HEK293 (cell line): ENCODE data around the gene ATP8B4.

Experiments
- CTCF ChIA-PET: fragments of 350-600 bp; formaldehyde crosslinking; extraction: SDS; loops from one replicate; lab custom pipeline; 2021; ENCODE audit warnings: antibody characterized with exemption; lab: Yijun Ruan, JAX
- POLR2A ChIA-PET: fragments of 300-600 bp; formaldehyde crosslinking; extraction: SDS; loops from one replicate; lab custom pipeline; 2020; ENCODE audit warnings: antibody characterized with exemption, inconsistent platforms; lab: Yijun Ruan, JAX
- H3K27ac ChIP-seq: fragments of 200-500 bp; sonication (Bioruptor generic); 2 replicates; pipeline ENCODE4 v1.5.1; 2014; ENCODE audit warnings: low read depth, low read length, control low read depth, inconsistent platforms; ENCODE audit errors: extremely low read depth
- H3K36me3 ChIP-seq, 2 experiments: fragments of 200-500 bp in 1 of 2; sonication (Bioruptor generic) in 1 of 2; 1 replicate in 1 of 2; 2 replicates in 1 of 2; pipeline ENCODE4 v1.5.1; 2014 to 2017; ENCODE audit warnings: inconsistent platforms in 2 of 2, low read length in 2 of 2; ENCODE audit not compliant: control insufficient read depth in 2 of 2, insufficient read depth in 1 of 2
- H3K4me1 ChIP-seq: fragments of 200-500 bp; sonication (Bioruptor generic); 2 replicates; pipeline ENCODE4 v1.5.1; 2014; ENCODE audit warnings: mild to moderate bottlenecking, low read length, inconsistent platforms; ENCODE audit not compliant: control insufficient read depth, insufficient read depth
- H3K4me3 ChIP-seq: 2 replicates; pipeline ENCODE4 v1.5.1; 2011; ENCODE audit warnings: low read depth, mild to moderate bottlenecking, control low read depth, low read length, moderate library complexity
- H3K9me3 ChIP-seq: fragments of 200-500 bp; sonication (Bioruptor generic); 2 replicates; pipeline ENCODE4 v1.5.1; 2014; ENCODE audit warnings: low read depth, low read length, inconsistent platforms; ENCODE audit not compliant: control insufficient read depth, insufficient read depth
- KLF8 ChIP-seq: fragments of 450-650 bp; formaldehyde crosslinking; IDR thresholded peaks from 2 replicates; pipeline ENCODE4 v1.5.1; 2016; ENCODE audit warnings: missing biosample characterization, missing genetic modification characterization
- SALL2 ChIP-seq: fragments of 450-650 bp; formaldehyde crosslinking; IDR thresholded peaks from 2 replicates; pipeline ENCODE4 v1.5.0; 2017; ENCODE audit warnings: missing biosample characterization, mild to moderate bottlenecking, missing genetic modification characterization, borderline replicate concordance
- SP3 ChIP-seq: fragments of 450-650 bp; formaldehyde crosslinking; IDR thresholded peaks from 2 replicates; pipeline ENCODE4 v1.5.1; 2016; ENCODE audit warnings: missing biosample characterization, missing genetic modification characterization
- ZBTB21 ChIP-seq: fragments of 450-650 bp; formaldehyde crosslinking; IDR thresholded peaks from 2 replicates; pipeline ENCODE4 v1.5.1; 2017; ENCODE audit warnings: missing biosample characterization, missing genetic modification characterization
- ZBTB48 ChIP-seq: fragments of 450-650 bp; formaldehyde crosslinking; IDR thresholded peaks from 2 replicates; pipeline ENCODE4 v1.5.1; 2016; ENCODE audit warnings: missing biosample characterization, missing genetic modification characterization
- ZNF114 ChIP-seq: fragments of 450-650 bp; formaldehyde crosslinking; IDR thresholded peaks from 2 replicates; pipeline ENCODE4 v1.5.0; 2017; ENCODE audit warnings: missing biosample characterization, missing genetic modification characterization
- ZNF121 ChIP-seq: fragments of 450-650 bp; formaldehyde crosslinking; IDR thresholded peaks from 2 replicates; pipeline ENCODE4 v1.5.1; 2016; ENCODE audit warnings: missing biosample characterization, missing genetic modification characterization
- ZNF146 ChIP-seq: fragments of 450-650 bp; formaldehyde crosslinking; IDR thresholded peaks from 2 replicates; pipeline ENCODE4 v1.5.1; 2016; ENCODE audit warnings: missing biosample characterization, missing genetic modification characterization
- ZNF2 ChIP-seq: fragments of 450-650 bp; formaldehyde crosslinking; IDR thresholded peaks from 2 replicates; pipeline ENCODE4 v1.5.1; 2016; ENCODE audit warnings: missing biosample characterization, missing genetic modification characterization
- ZNF266 ChIP-seq: fragments of 450-650 bp; formaldehyde crosslinking; IDR thresholded peaks from 2 replicates; pipeline ENCODE4 v1.5.1; 2016; ENCODE audit warnings: missing biosample characterization, missing genetic modification characterization, low read depth
- ZNF274 ChIP-seq, 2 experiments: fragments of 200-500 bp in 1 of 2; fragments of 450-650 bp in 1 of 2; sonication (Bioruptor generic) in 1 of 2; formaldehyde crosslinking in 1 of 2; IDR thresholded peaks; 2 replicates each; pipeline versions ENCODE4 v1.5.1 to v1.6.1; 2014 to 2016; ENCODE audit warnings: borderline replicate concordance in 1 of 2, inconsistent platforms in 1 of 2, low read length in 1 of 2, missing biosample characterization in 1 of 2, missing genetic modification characterization in 1 of 2
- ZNF366 ChIP-seq: fragments of 450-650 bp; formaldehyde crosslinking; conservative IDR thresholded peaks from 2 replicates; pipeline ENCODE4 v1.5.1; 2016; ENCODE audit warnings: missing biosample characterization, missing genetic modification characterization
- ZNF423 ChIP-seq: fragments of 450-650 bp; formaldehyde crosslinking; IDR thresholded peaks from 2 replicates; pipeline ENCODE4 v1.5.1; 2016; ENCODE audit warnings: missing biosample characterization, missing genetic modification characterization
- ZNF571 ChIP-seq: fragments of 450-650 bp; formaldehyde crosslinking; IDR thresholded peaks from 2 replicates; pipeline ENCODE4 v1.5.0; 2017; ENCODE audit warnings: missing biosample characterization, missing genetic modification characterization
- ZNF777 ChIP-seq: fragments of 450-650 bp; formaldehyde crosslinking; IDR thresholded peaks from 2 replicates; pipeline ENCODE4 v1.5.1; 2017; ENCODE audit warnings: missing biosample characterization, missing genetic modification characterization, borderline replicate concordance
- ZXDB ChIP-seq: fragments of 450-650 bp; formaldehyde crosslinking; IDR thresholded peaks from 2 replicates; pipeline ENCODE4 v1.5.1; 2016; ENCODE audit warnings: missing biosample characterization, missing genetic modification characterization
- TF ChIP-seq, protein P1 (sequence below): fragments of 450-650 bp; formaldehyde crosslinking; IDR thresholded peaks from 2 replicates; pipeline ENCODE4 v1.5.1; 2016; ENCODE audit warnings: missing biosample characterization, missing genetic modification characterization
- TF ChIP-seq, protein P2 (sequence below): fragments of 450-650 bp; formaldehyde crosslinking; IDR thresholded peaks from 2 replicates; pipeline ENCODE4 v1.5.1; 2016; ENCODE audit warnings: missing biosample characterization, missing genetic modification characterization
- TF ChIP-seq, protein P3 (sequence below): fragments of 450-650 bp; formaldehyde crosslinking; IDR thresholded peaks from 2 replicates; pipeline ENCODE4 v1.5.1; 2016; ENCODE audit warnings: missing biosample characterization, missing genetic modification characterization
- TF ChIP-seq, protein P4 (sequence below): fragments of 450-650 bp; formaldehyde crosslinking; IDR thresholded peaks from 2 replicates; pipeline ENCODE4 v1.5.1; 2016; ENCODE audit warnings: missing biosample characterization, missing genetic modification characterization, low read depth
- TF ChIP-seq, protein P5 (sequence below): IDR thresholded peaks from 2 replicates; pipeline ENCODE4 v1.6.1; 2011; ENCODE audit warnings: mild to moderate bottlenecking, low read depth, low read length, borderline replicate concordance
- TF ChIP-seq, protein P6 (sequence below): fragments of 450-650 bp; formaldehyde crosslinking; IDR thresholded peaks from 2 replicates; pipeline ENCODE4 v1.5.1; 2016; ENCODE audit warnings: missing biosample characterization, missing genetic modification characterization

The ATP8B4 gene

DNA sequence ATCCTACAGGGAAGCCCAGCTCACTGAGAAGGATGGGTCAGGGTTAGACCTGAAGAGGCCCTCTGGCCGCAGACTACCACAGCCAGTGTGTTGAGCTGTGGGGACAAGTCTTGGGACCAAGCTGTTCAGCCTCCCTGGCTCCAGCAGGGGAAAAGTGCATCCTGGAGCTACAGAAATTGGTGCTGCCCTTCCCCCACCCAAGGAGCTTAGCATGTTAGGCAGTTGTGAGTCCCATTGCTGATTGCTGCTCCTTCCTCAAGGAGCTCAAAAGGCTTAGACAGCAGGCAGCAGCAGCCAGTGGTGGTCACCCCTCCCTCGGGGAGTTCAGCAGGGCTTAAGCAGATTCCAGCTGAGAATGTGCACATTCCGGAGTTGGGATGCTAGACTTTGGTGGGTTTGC is 165.6 kb downstream of the ATP8B4 start (continued):
- TF ChIP-seq, protein P1, sequence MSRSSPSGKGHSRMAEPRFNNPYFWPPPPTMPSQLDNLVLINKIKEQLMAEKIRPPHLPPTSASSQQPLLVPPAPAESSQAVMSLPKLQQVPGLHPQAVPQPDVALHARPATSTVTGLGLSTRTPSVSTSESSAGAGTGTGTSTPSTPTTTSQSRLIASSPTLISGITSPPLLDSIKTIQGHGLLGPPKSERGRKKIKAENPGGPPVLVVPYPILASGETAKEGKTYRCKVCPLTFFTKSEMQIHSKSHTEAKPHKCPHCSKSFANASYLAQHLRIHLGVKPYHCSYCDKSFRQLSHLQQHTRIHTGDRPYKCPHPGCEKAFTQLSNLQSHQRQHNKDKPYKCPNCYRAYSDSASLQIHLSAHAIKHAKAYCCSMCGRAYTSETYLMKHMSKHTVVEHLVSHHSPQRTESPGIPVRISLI (tag by site-specific recombination) = no peak
- no peak for TF ChIP-seq ZNF266
- TF ChIP-seq ZNF777 (tag by site-specific recombination) = no peak
- TF ChIP-seq KLF8 (tag by site-specific recombination) = no peak
- TF ChIP-seq ZNF366 (tag by site-specific recombination) = no peak
- TF ChIP-seq ZNF114 = no peak
- no peak for TF ChIP-seq ZNF274 (IDR thresholded peaks at IDR 0.05; ENCODE audit: low read length)
- no peak for TF ChIP-seq ZNF274 (tag by site-specific recombination; IDR thresholded peaks at IDR 0.05; ENCODE audit: borderline replicate concordance)
- TF ChIP-seq, protein P2, sequence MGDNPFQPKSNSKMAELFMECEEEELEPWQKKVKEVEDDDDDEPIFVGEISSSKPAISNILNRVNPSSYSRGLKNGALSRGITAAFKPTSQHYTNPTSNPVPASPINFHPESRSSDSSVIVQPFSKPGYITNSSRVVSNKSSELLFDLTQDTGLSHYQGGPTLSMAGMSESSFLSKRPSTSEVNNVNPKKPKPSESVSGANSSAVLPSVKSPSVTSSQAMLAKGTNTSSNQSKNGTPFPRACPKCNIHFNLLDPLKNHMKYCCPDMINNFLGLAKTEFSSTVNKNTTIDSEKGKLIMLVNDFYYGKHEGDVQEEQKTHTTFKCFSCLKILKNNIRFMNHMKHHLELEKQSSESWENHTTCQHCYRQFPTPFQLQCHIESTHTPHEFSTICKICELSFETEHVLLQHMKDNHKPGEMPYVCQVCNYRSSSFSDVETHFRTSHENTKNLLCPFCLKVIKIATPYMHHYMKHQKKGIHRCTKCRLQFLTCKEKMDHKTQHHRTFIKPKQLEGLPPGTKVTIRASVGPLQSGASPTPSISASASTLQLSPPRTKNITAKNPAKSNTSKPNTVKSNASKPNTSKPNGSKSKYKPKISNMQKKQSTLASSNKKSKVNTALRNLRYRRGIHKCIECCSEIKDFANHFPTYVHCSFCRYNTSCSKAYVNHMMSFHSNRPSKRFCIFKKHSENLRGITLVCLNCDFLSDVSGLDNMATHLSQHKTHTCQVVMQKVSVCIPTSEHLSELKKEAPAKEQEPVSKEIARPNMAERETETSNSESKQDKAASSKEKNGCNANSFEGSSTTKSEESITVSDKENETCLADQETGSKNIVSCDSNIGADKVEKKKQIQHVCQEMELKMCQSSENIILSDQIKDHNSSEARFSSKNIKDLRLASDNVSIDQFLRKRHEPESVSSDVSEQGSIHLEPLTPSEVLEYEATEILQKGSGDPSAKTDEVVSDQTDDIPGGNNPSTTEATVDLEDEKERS = no peak
- no peak for TF ChIP-seq SALL2 (tag by site-specific recombination)
- no peak for TF ChIP-seq ZNF571
- TF ChIP-seq ZNF423 = no peak

DNA sequence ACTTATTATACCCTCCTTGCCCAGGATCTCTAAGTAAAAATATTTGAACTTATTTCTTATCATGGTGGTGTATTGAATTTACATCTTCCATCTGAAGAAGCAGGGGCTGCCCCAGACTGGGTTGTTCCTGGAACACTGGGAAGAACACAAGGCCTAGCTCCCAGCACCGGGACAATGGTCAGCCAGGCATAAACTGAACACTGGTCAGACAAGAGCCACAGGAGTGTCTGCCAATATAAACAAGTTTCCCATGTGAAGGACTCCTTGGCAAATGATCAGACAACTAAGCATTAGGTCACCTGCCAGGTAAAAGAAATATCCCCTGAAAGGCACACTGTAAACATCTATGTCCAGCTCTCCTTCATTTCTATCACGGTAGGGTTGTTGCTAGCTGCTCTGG is 172.4 kb downstream of the ATP8B4 start:
- ChIA-PET POLR2A (no interaction called here), CTCF (no interaction called here)
- H3K4me3 ChIP-seq = no peak overlapping the region
- no peak overlapping the region for H3K27ac ChIP-seq
- no peaks in the 10 kb centered on the region for H3K9me3 ChIP-seq
- no peaks in the 10 kb centered on the region for H3K36me3 ChIP-seq
- TF ChIP-seq, protein P3, sequence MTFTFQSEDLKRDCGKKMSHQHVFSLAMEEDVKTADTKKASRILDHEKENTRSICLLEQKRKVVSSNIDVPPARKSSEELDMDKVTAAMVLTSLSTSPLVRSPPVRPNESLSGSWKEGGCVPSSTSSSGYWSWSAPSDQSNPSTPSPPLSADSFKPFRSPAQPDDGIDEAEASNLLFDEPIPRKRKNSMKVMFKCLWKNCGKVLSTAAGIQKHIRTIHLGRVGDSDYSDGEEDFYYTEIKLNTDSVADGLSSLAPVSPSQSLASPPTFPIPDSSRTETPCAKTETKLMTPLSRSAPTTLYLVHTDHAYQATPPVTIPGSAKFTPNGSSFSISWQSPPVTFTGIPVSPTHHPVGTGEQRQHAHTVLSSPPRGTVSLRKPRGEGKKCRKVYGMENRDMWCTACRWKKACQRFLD = no peak
- TF ChIP-seq ZNF146 (no peak), SP3 (tag by site-specific recombination) (no peak), ZXDB (no peak)
- TF ChIP-seq, protein P4, sequence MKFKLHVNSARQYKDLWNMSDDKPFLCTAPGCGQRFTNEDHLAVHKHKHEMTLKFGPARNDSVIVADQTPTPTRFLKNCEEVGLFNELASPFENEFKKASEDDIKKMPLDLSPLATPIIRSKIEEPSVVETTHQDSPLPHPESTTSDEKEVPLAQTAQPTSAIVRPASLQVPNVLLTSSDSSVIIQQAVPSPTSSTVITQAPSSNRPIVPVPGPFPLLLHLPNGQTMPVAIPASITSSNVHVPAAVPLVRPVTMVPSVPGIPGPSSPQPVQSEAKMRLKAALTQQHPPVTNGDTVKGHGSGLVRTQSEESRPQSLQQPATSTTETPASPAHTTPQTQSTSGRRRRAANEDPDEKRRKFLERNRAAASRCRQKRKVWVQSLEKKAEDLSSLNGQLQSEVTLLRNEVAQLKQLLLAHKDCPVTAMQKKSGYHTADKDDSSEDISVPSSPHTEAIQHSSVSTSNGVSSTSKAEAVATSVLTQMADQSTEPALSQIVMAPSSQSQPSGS (tag by site-specific recombination) = no peak
- no peaks in the 10 kb centered on the region for H3K4me1 ChIP-seq

DNA sequence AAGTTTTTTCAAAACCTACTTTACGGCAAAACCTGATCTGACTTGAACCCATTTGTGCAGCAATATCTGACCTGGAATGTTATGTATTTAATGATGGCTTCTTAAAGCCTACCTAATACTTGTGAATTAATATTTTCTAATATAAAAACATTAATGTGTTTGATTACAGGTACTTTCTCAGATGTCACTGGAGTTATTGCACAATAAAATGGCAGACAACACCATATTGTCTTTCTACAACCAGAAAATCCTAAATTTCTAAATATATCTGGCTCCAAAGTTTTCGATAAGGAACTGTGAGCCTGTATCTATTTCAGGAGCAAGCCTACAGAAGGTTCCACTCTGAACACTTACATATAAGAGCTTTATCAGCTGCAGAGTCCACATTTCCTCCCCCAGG is 184.5 kb downstream of the ATP8B4 start:
- Histone ChIP-seq H3K27ac (no peak overlapping the region), H3K4me1 (no peaks in the 10 kb centered on the region), H3K36me3 (no peaks in the 10 kb centered on the region), H3K4me3 (no peak overlapping the region), H3K9me3 (no peaks in the 10 kb centered on the region)
- ChIA-PET CTCF (no interaction called here), POLR2A (no interaction called here)
- TF ChIP-seq ZBTB48 (tag by site-specific recombination) (no peak), ZNF121 (tag by site-specific recombination) (no peak), ZNF2 (tag by site-specific recombination) (no peak), ZBTB21 (no peak)
- TF ChIP-seq, protein P5, sequence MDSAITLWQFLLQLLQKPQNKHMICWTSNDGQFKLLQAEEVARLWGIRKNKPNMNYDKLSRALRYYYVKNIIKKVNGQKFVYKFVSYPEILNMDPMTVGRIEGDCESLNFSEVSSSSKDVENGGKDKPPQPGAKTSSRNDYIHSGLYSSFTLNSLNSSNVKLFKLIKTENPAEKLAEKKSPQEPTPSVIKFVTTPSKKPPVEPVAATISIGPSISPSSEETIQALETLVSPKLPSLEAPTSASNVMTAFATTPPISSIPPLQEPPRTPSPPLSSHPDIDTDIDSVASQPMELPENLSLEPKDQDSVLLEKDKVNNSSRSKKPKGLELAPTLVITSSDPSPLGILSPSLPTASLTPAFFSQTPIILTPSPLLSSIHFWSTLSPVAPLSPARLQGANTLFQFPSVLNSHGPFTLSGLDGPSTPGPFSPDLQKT = no peak
- TF ChIP-seq, protein P6, sequence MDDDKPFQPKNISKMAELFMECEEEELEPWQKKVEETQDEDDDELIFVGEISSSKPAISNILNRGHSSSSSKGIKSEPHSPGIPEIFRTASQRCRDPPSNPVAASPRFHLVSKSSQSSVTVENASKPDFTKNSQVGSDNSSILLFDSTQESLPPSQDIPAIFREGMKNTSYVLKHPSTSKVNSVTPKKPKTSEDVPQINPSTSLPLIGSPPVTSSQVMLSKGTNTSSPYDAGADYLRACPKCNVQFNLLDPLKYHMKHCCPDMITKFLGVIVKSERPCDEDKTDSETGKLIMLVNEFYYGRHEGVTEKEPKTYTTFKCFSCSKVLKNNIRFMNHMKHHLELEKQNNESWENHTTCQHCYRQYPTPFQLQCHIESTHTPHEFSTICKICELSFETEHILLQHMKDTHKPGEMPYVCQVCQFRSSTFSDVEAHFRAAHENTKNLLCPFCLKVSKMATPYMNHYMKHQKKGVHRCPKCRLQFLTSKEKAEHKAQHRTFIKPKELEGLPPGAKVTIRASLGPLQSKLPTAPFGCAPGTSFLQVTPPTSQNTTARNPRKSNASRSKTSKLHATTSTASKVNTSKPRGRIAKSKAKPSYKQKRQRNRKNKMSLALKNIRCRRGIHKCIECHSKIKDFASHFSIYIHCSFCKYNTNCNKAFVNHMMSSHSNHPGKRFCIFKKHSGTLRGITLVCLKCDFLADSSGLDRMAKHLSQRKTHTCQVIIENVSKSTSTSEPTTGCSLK (tag by site-specific recombination) = no peak
